K562 (cell line): Measurements from ENCODE around the gene MSN. TPM values are rescaled to one million over a fixed set of nuclear protein-coding genes. Genes with fewer than 3 reads are reported as not detected.
A peak's percentile ranks its signal among the peaks of the same experiment; 100 is the strongest.

Experiments
- BRD4 ChIP-seq: fragments of 200-600 bp; sonication (generic); IDR thresholded peaks from 2 replicates; pipeline ENCODE4 v1.6.1; 2017; ENCODE audit warnings: inconsistent platforms
- CBX3 ChIP-seq, 2 experiments: IDR thresholded peaks; 1 replicate in 1 of 2; 2 replicates in 1 of 2; pipeline ENCODE4 v1.6.1; 2012; ENCODE audit warnings: inconsistent platforms in 2 of 2, low read length in 2 of 2, borderline replicate concordance in 1 of 2, control low read depth in 1 of 2
- EP400 ChIP-seq: fragments of 450-650 bp; IDR thresholded peaks from 2 replicates; pipeline ENCODE4 v1.6.1; 2017; ENCODE audit warnings: antibody characterized with exemption, mild to moderate bottlenecking, moderate library complexity
- GABPA ChIP-seq: fragments of 200-800 bp; sonication (Bioruptor generic); conservative IDR thresholded peaks from 2 replicates; pipeline ENCODE4 v1.6.1; 2016; ENCODE audit warnings: low read depth, missing genetic modification characterization, missing compliant biosample characterization
- HES1 ChIP-seq: fragments of 450-650 bp; IDR thresholded peaks from 2 replicates; pipeline ENCODE4 v1.6.1; 2016; ENCODE audit warnings: low read depth, mild to moderate bottlenecking, moderate library complexity
- HMBOX1 ChIP-seq: sonication (generic); IDR thresholded peaks from 2 replicates; pipeline ENCODE4 v1.6.1; 2016
- KDM2B ChIP-seq: fragments of 250-450 bp; sonication (Bioruptor Pico); IDR thresholded peaks from 2 replicates; pipeline ENCODE4 v1.8.0; 2021; ENCODE audit warnings: mild to moderate bottlenecking, moderate library complexity
- NUFIP1 ChIP-seq: fragments of 450-650 bp; IDR thresholded peaks from 2 replicates; pipeline ENCODE4 v1.6.1; 2018; ENCODE audit not compliant: partially characterized antibody
- PHF20 ChIP-seq: fragments of 450-650 bp; IDR thresholded peaks from 2 replicates; pipeline ENCODE4 v1.6.1; 2018; ENCODE audit not compliant: partially characterized antibody
- PKNOX1 ChIP-seq: fragments of 450-650 bp; IDR thresholded peaks from 2 replicates; pipeline ENCODE4 v1.6.1; 2016
- POLR2AphosphoS2 ChIP-seq: IDR thresholded peaks from 2 replicates; pipeline ENCODE4 v1.6.1; 2012; ENCODE audit warnings: low read length, improper control_type of control experiment
- TBL1XR1 ChIP-seq, 2 experiments: IDR thresholded peaks; 2 replicates each; pipeline ENCODE4 v1.6.1; 2012; ENCODE audit warnings: improper control_type of control experiment in 2 of 2, low read length in 2 of 2, mild to moderate bottlenecking in 1 of 2
- TCF3 ChIP-seq: sonication (generic); formaldehyde crosslinking; IDR thresholded peaks from 2 replicates; pipeline ENCODE4 v1.4.0; 2020; ENCODE audit warnings: mild to moderate bottlenecking, missing genetic modification reagents
- TCF7 ChIP-seq: sonication (generic); IDR thresholded peaks from 2 replicates; pipeline ENCODE4 v1.6.1; 2016; ENCODE audit warnings: antibody characterized with exemption, borderline replicate concordance
- TSC22D4 ChIP-seq: fragments of 450-650 bp; IDR thresholded peaks from 2 replicates; pipeline ENCODE4 v1.6.1; 2016; ENCODE audit warnings: missing genetic modification characterization, missing biosample characterization, control low read depth
- USF2 ChIP-seq: sonication (generic); formaldehyde crosslinking; IDR thresholded peaks from 2 replicates; pipeline ENCODE4 v1.5.0; 2020; ENCODE audit warnings: missing genetic modification reagents
- ZBTB5 ChIP-seq: fragments of 450-650 bp; IDR thresholded peaks from 2 replicates; pipeline ENCODE4 v1.6.1; 2017; ENCODE audit warnings: antibody characterized with exemption
- ZNF174 ChIP-seq: fragments of 250-450 bp; sonication (Bioruptor Pico); IDR thresholded peaks from 2 replicates; pipeline ENCODE4 v1.4.0; 2020; ENCODE audit warnings: mild to moderate bottlenecking
- ZNF740 ChIP-seq, 3 experiments: fragments of 200-800 bp in 1 of 3; sonication (Bioruptor generic) in 1 of 3; sonication (generic) in 1 of 3; formaldehyde crosslinking in 1 of 3; IDR thresholded peaks; 2 replicates each; pipeline versions ENCODE4 v1.6.1 to v1.8.0; 2016 to 2022; ENCODE audit warnings: mild to moderate bottlenecking in 2 of 3, missing compliant biosample characterization in 2 of 3, missing genetic modification characterization in 2 of 3, missing genetic modification reagents in 1 of 3
- polyA plus RNA-seq, 8 experiments: library from polyadenylated mRNA; depleted of rRNA in 4 of 8; stranded (reverse) in 5 of 8; unstranded in 3 of 8; fragments of >200 nt; fragmentation: Nextera tagmentation in 2 of 8; fragmentation: Illumina TruSeq in 1 of 8; extraction: Ambion mirVana in 2 of 8; extraction: Trizol in 1 of 8; gene quantifications; 2 replicates each; pipeline versions ENCODE4 v1.2.1 to v1.2.3, GENCODE V29; 2011 to 2014; ENCODE audit warnings: inconsistent platforms in 1 of 8, missing spikeins in 1 of 8
- total RNA-seq, 7 experiments: library from RNA; depleted of rRNA in 6 of 7; stranded (reverse); fragments of >200 nt in 6 of 7; fragmentation: Illumina TruSeq in 2 of 7; extraction: Trizol in 2 of 7; gene quantifications; 2 replicates each; pipeline versions ENCODE4 v1.2.1 to v1.2.3, GENCODE V29; 2011 to 2021; ENCODE audit warnings: low replicate concordance in 1 of 7

The MSN gene
- total and polyA plus RNA-seq, 9 of the 15 experiments (the other 6 are each of a cell fraction or from before 2014, with no cell fraction given) = 128 to 486 (median 237) TPM

GRCh38 chrX:65668377-65669310, 1.2 kb downstream of the MSN start (continued):
- TF ChIP-seq HES1 (no peak), POLR2AphosphoS2 (no peak), USF2 (CRISPR knock-in tag) (no peak), KDM2B (CRISPR knock-in tag) (no peak), ZBTB5 (no peak), CBX3 (IDR thresholded peaks at IDR 0.05; ENCODE audit: borderline replicate concordance in 1 of 2, low read length in 2 of 2) (no peak), EP400 (peak; percentile 78), PHF20 (no peak), TBL1XR1 (IDR thresholded peaks at IDR 0.05; ENCODE audit: low read length in 2 of 2) (no peak), TSC22D4 (tag) (no peak), ZNF740 (CRISPR knock-in tag; IDR thresholded peaks at IDR 0.05) (no peak), ZNF740 (tag; IDR thresholded peaks at IDR 0.05) (no peak), TCF7 (no peak), GABPA (tag) (peak; percentile 75), ZNF174 (CRISPR knock-in tag) (no peak), TCF3 (no peak), HMBOX1 (peak; percentile 38; the same call in 1 of the 2 replicates), PKNOX1 (no peak), BRD4 (no peak), NUFIP1 (no peak)
